Spinal cord (tissue), 10 donors: ENCODE results near the gene ARL17B. TPM values are rescaled to one million over a fixed set of nuclear protein-coding genes. Genes with fewer than 3 reads are reported as not detected.
A peak's percentile ranks its signal among the peaks of the same experiment; 100 is the strongest.
"Not testable (repeated sequence)": the region's sequence is repeated elsewhere in the genome, so short reads cannot be mapped to it uniquely, and the experiment has no call there.

Experiments used
- DNase-seq, 6 donors: peaks; one replicate each; pipeline versions ENCODE4 v3.0.0 to v3.0.0-alpha.2; 2013 to 2015; ENCODE audit warnings: low spot score in 6 of 6, low read depth in 4 of 6
- H3K27ac ChIP-seq: one replicate; pipeline ENCODE4 v1.5.1; 2013; ENCODE audit warnings: low read depth, low read length, control low read depth
- H3K27me3 ChIP-seq: one replicate; pipeline ENCODE4 v1.6.1; 2013; ENCODE audit warnings: low read length; ENCODE audit not compliant: control insufficient read depth, insufficient read depth
- H3K36me3 ChIP-seq: one replicate; pipeline ENCODE4 v1.6.1; 2013; ENCODE audit warnings: low read length; ENCODE audit not compliant: control insufficient read depth, insufficient read depth
- H3K4me1 ChIP-seq: one replicate; pipeline ENCODE4 v1.6.1; 2013; ENCODE audit warnings: low read length; ENCODE audit not compliant: control insufficient read depth, insufficient read depth
- H3K4me3 ChIP-seq: one replicate; pipeline ENCODE4 v1.5.1; 2013; ENCODE audit warnings: low read depth, low read length, control low read depth
- H3K9me3 ChIP-seq: one replicate; pipeline ENCODE4 v1.6.1; 2013; ENCODE audit warnings: low read length; ENCODE audit not compliant: control insufficient read depth, insufficient read depth
- WGBS: methylation state at CpG from one replicate; pipeline ENCODE4 v1.1.5; 2013; ENCODE audit warnings: missing lambda C conversion rate; ENCODE audit not compliant: insufficient coverage; 5-methylcytosine and 5-hydroxymethylcytosine counted together
- polyA plus RNA-seq, 2 donors: library from polyadenylated mRNA; unstranded; fragments of 120-200 nt; gene quantifications; one replicate each; pipeline ENCODE4 v1.2.1, GENCODE V29; 2013; ENCODE audit not compliant: insufficient read length in 2 of 2
- total RNA-seq, 2 donors: library from RNA; depleted of rRNA in 1 of 2; stranded (reverse); fragments of 120-200 nt in 1 of 2; fragments of >200 nt in 1 of 2; gene quantifications; one replicate each; pipeline versions ENCODE4 v1.2.3 to v1.2.4, GENCODE V29; 2013 to 2014
- donor health status: healthy.

The ARL17B gene
- total and polyA plus RNA-seq, 4 donors: 12.7 to 18.6 (median 15.6) TPM

DNA sequence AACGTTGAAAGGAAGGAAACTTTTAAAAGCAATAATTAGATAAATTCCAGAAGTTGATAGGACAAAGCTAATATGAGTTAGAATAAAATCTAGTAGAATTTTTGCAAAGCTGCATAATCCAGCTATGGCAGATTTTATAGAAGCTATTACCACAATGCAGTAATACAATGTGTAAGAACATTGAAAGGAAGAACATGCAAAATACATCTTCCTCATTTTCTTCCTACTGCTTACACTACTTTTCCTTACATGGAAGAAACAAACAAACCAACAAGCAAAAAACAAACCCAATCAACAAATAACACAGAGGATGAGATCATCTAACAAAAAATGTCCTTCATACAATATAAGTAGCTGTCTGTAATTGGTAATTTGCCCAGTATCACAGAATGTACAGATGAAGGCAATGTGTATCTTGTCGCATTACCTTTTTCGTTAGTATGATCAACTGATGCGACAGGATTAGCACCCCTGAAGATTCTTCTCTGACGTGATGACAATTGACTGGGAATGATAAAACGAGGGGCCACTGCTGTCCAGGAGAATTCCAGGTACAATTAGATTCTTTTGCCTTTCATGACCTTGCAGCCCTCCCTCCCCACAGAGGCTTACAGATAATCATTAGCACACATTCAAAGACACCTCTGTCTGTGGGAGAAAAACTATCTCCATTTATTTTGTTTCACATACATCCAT is 87.9 kb downstream of the ARL17B start:
- H3K9me3 ChIP-seq: no peaks in the 10 kb centered on the region
- H3K27ac ChIP-seq: no peak overlapping the region
- H3K27me3 ChIP-seq: no peaks in the 10 kb centered on the region
- no peak overlapping the region for H3K4me3 ChIP-seq
- DNase-seq: no peak
- peaks cover 2% of the 10 kb centered on the region for H3K4me1 ChIP-seq
- H3K36me3 ChIP-seq: no peaks in the 10 kb centered on the region
- WGBS: 94% methylated on average over 3 of the region's 6 CpGs

DNA sequence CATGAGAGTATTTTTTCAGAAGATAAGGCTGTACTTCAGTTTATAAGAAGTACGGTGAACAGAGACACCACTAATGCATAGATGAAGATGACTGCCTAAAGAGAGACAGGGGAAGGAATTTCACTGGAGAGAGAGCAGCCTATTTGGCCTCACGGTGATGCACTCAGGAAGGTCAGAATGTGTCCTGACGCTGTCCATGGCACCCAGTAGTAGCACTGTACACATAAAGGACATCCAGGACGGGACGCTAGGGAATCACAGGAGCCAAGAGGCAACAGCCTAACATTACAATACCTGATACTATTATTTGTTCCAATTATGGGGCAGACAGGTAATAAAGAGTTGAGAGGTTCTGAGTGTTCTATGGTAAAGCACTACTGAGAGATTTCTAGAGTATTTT is 91.5 kb downstream of the ARL17B start:
- no peaks in the 10 kb centered on the region for H3K27me3 ChIP-seq
- peaks cover 22% of the 10 kb centered on the region for H3K4me1 ChIP-seq
- 100% methylated on average over 1 of the region's 5 CpGs for WGBS
- no peak overlapping the region for H3K27ac ChIP-seq
- H3K36me3 ChIP-seq: no peaks in the 10 kb centered on the region
- no peak overlapping the region for H3K4me3 ChIP-seq
- H3K9me3 ChIP-seq: no peaks in the 10 kb centered on the region
- DNase-seq: no peak

- no peaks in the 10 kb centered on the region for H3K27me3 ChIP-seq
- peak; percentile 83 to 99 (median 88) for DNase-seq
- peak overlapping the region; percentile 80 for H3K4me3 ChIP-seq
- H3K4me1 ChIP-seq: peaks cover 22% of the 10 kb centered on the region
- no peaks in the 10 kb centered on the region for H3K9me3 ChIP-seq
- under 1% methylated on average over 112 of the region's 116 CpGs for WGBS
- H3K27ac ChIP-seq: peak overlapping the region; percentile 89
- H3K36me3 ChIP-seq: no peaks in the 10 kb centered on the region
Observed at GRCh38 chr17:46266656-46267544, 94.7 kb downstream of the ARL17B start.

DNA sequence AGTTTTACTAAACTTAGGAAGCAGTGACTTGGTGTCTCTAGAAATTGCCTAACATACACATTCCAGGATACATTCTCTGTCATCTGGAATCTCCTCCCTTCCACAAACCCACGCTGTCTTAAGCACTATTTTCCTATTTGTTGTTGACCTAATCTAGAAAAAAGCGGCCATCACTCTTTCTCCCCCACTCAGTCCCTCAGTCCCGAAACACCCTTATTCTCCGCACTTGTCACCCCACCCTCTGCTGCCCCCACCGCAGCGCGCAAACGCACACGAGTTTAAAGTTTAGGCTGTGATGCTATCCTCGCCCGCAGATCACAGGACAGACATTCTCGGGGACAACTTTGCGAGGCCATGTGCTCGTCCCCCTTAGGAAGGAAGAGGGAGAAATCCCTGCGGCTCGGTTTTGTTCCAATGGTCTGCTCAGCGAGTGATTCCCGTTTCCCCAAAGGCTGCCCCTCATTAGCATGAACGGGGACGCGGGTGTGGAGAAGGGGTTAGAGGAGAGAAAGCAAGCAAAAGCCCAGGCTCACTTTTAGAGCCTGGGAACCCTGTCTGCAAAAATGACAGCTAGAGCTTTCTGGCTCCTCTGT is 95.4 kb downstream of the ARL17B start:
- Histone ChIP-seq H3K4me1 (peaks cover 22% of the 10 kb centered on the region), H3K27ac (peak overlapping the region; percentile 84), H3K4me3 (peak overlapping the region; percentile 55)
- H3K9me3 ChIP-seq, H3K27me3 ChIP-seq, H3K36me3 ChIP-seq: not testable (repeated sequence)
- peak in 3 of 6 donors; percentile 19 to 43 (median 36) for DNase-seq
- 4% methylated on average over 18 of the region's 21 CpGs for WGBS

DNA sequence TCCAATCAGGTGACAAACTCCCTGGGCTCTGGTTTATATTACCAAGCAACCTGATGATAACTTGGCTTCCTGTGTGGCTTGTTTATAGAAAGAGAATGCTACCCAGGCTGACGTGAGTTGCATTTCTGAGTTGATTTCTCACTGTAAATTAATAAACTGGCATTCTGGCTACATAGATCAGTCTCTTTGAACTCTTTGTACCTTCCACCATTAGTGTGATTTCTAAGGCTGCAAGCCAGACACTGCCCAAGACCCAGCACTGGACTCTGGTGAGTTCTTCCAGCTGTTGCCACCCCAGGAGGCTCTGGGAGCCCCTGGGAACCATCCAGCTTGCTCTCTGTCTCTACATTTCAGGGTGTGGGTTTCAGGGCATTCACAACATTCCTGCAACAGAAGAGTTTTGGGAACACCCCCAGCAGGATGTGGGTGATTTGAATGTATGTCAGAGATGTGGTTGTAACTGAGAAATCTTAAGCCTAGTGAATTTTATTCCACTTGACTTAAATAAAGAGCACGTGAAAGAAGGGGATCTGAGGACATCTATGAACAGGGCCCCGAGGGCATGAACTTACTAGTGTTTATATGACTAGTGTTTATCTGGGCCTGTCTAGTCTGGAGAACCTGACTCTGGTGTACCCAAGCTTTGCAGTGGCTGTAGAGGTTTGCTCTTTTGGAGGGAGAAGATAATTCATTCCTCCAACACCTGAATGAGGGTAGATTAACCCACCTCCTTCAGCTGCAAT is 96.9 kb downstream of the ARL17B start:
- H3K4me3 ChIP-seq: no peak overlapping the region
- no peaks in the 10 kb centered on the region for H3K36me3 ChIP-seq
- peaks cover 28% of the 10 kb centered on the region for H3K4me1 ChIP-seq
- 83% methylated on average over 1 of the region's 3 CpGs for WGBS
- no peaks in the 10 kb centered on the region for H3K27me3 ChIP-seq
- DNase-seq: no peak
- no peaks in the 10 kb centered on the region for H3K9me3 ChIP-seq
- no peak overlapping the region for H3K27ac ChIP-seq

GRCh38 chr17:46262271-46262670 is 99.3 kb downstream of the ARL17B start:
- no peak overlapping the region for H3K4me3 ChIP-seq
- no peaks in the 10 kb centered on the region for H3K27me3 ChIP-seq
- DNase-seq: no peak
- WGBS: 90% methylated on average over 4 of the region's 8 CpGs
- peaks cover 20% of the 10 kb centered on the region for H3K4me1 ChIP-seq
- H3K36me3 ChIP-seq: no peaks in the 10 kb centered on the region
- H3K9me3 ChIP-seq: no peaks in the 10 kb centered on the region
- no peak overlapping the region for H3K27ac ChIP-seq

DNA sequence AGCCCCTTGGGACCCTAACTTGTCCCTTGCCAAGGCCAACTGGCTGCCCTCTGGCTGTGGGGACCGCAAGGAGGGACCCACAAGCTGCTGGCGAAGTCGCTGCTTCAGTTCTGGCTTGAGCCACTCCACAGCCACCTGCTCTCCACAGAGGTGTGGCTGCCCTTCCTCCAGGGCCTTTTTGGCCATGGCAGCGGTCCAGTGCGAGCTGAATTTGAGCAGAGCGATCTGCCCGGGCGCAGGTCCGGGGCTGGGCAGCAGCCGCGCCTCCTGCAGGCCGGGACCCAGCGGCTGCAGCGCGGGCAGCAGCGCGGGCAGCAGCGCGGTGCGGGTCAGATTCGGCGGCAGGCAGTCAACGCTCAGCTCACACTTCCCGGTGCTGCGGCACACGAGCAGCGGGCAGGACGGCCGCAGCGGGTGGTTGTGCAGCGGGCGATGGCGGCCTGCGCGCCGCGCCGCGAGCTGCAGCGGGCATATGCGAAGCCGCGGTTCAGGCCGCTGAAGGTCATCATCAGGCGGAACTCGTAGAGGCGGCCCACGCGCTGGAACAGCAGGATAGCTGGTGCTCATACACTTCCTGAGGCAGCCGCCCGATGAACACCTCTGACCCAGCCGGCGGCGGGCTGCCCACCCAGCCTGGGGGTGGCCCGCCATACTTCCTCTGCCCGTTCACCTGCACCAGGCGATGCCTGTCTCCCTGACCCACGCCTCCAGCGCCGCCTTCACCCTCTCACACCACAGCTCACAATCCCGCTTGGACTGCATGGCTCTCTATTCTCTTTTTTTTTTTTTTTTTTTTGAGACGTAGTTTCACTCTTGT is 101.5 kb downstream of the ARL17B start:
- 0% methylated on average over 1 of the region's 62 CpGs for WGBS
- DNase-seq: peak in 2 of 6 donors; percentile 26 to 32

GRCh38 chr17:46256369-46256768 is 105.2 kb downstream of the ARL17B start:
- not testable (repeated sequence) for H3K4me1 ChIP-seq, H3K27me3 ChIP-seq, H3K4me3 ChIP-seq, DNase-seq, H3K36me3 ChIP-seq, H3K27ac ChIP-seq, H3K9me3 ChIP-seq
- no CpG with 5 or more reads among the region's 1 CpG for WGBS

More for the DNA sequence above, 101.5 kb downstream of the ARL17B start:
- not testable (repeated sequence) for H3K36me3 ChIP-seq, H3K27me3 ChIP-seq, H3K4me3 ChIP-seq, H3K4me1 ChIP-seq, H3K9me3 ChIP-seq, H3K27ac ChIP-seq

- not testable (repeated sequence) for H3K27ac ChIP-seq, H3K9me3 ChIP-seq, H3K4me3 ChIP-seq, H3K27me3 ChIP-seq, DNase-seq, H3K4me1 ChIP-seq, H3K36me3 ChIP-seq
- WGBS: no CpG with 5 or more reads among the region's 6 CpGs
Observed at GRCh38 chr17:46254215-46254614, 107.4 kb downstream of the ARL17B start.
